HCT116 (cell line): Measurements from ENCODE around the gene WDR37. TPM values are rescaled to one million over a fixed set of nuclear protein-coding genes. Genes with fewer than 3 reads are reported as not detected.

ENCODE experiments used
- ATAC-seq: fragments of 200-7000 bp; cut with Tn5 transposase; 2 replicates; pipeline ENCODE4 v1.9.1; 2020; ENCODE audit warnings: mild to moderate bottlenecking, moderate library complexity
- BruUV-seq: library from RNA; stranded (reverse); fragments of 400-500 nt; replicated peaks from 2 replicates; lab custom pipeline; 2021; lab: Mats Ljungman, UMichigan
- CTCF ChIA-PET: fragments of 300-600 bp; sonication (Branson Sonifier 250); formaldehyde crosslinking; loops from one replicate; lab custom pipeline; 2021; ENCODE audit warnings: antibody characterized with exemption; lab: Charles Lee
- POLR2A ChIA-PET: fragments of 300-600, 350-600 bp; sonication (Branson Sonifier 250); formaldehyde crosslinking; loops from one replicate; lab custom pipeline; 2021; ENCODE audit warnings: antibody characterized with exemption; lab: Charles Lee
- RAD21 ChIA-PET, 2 experiments: fragments of 300-600 bp; sonication (Branson Sonifier 250); formaldehyde crosslinking; loops; one replicate each; lab custom pipeline; 2023; ENCODE audit warnings: low total read pairs in 2 of 2; ENCODE audit not compliant: uncharacterized antibody in 2 of 2, unreplicated experiment in 2 of 2, low non-redundant PET in 1 of 2; lab: Charles Lee
- DNase-seq: peaks from one replicate; pipeline ENCODE4 v3.0.0-alpha.2; 2010; ENCODE audit warnings: low read depth, low spot score
- H2AFZ ChIP-seq: fragments of 200-600 bp; shearing (Covaris generic), sonication (generic); 2 replicates; pipeline ENCODE4 v1.6.1; 2017; ENCODE audit warnings: low read depth, mixed run types, mixed read lengths, antibody characterized with exemption, low read length; ENCODE audit not compliant: poor library complexity, severe bottlenecking
- H3K27ac ChIP-seq: 2 replicates; pipeline ENCODE4 v1.5.1; 2012; ENCODE audit warnings: low read depth, low read length
- H3K27me3 ChIP-seq: fragments of 200-600 bp; sonication (generic); 2 replicates; pipeline ENCODE4 v1.6.1; 2016; ENCODE audit warnings: mixed run types, low read length, mixed read lengths; ENCODE audit not compliant: insufficient read depth
- H3K36me3 ChIP-seq, 2 experiments: fragments of 200-500 bp in 1 of 2; fragments of 200-600 bp in 1 of 2; sonication (Bioruptor generic) in 1 of 2; sonication (generic) in 1 of 2; 2 replicates each; pipeline versions ENCODE4 v1.5.1 to v1.6.1; 2014 to 2016; ENCODE audit warnings: low read length in 2 of 2, inconsistent platforms in 1 of 2, mixed read lengths in 1 of 2, mixed run types in 1 of 2; ENCODE audit not compliant: insufficient read depth in 2 of 2, control insufficient read depth in 1 of 2
- H3K4me1 ChIP-seq, 2 experiments: fragments of 200-600 bp in 1 of 2; sonication (generic) in 1 of 2; 2 replicates each; pipeline versions ENCODE4 v1.5.1 to v1.6.1; 2012 to 2017; ENCODE audit warnings: low read length in 2 of 2, inconsistent platforms in 1 of 2, mild to moderate bottlenecking in 1 of 2, mixed read lengths in 1 of 2, mixed run types in 1 of 2, moderate library complexity in 1 of 2; ENCODE audit not compliant: insufficient read depth in 2 of 2, control insufficient read depth in 1 of 2
- H3K4me2 ChIP-seq: fragments of 200-600 bp; sonication (generic); 2 replicates; pipeline ENCODE4 v1.6.1; 2017; ENCODE audit warnings: mixed run types, low read length, mixed read lengths
- H3K4me3 ChIP-seq, 2 experiments: fragments of 200-600 bp in 1 of 2; sonication (generic) in 1 of 2; replicated peaks in 1 of 2; 2 replicates each; pipeline ENCODE4 v1.5.1; 2011 to 2016; ENCODE audit warnings: low read length in 2 of 2, control low read depth in 1 of 2, low read depth in 1 of 2, mild to moderate bottlenecking in 1 of 2, mixed read lengths in 1 of 2, mixed run types in 1 of 2
- H3K79me2 ChIP-seq: fragments of 200-600 bp; sonication (generic); 2 replicates; pipeline ENCODE4 v1.6.1; 2017; ENCODE audit warnings: mild to moderate bottlenecking, mixed run types, low read length, moderate library complexity, mixed read lengths; ENCODE audit not compliant: insufficient read depth
- H3K9ac ChIP-seq: fragments of 200-600 bp; sonication (generic); 2 replicates; pipeline ENCODE4 v1.6.1; 2016; ENCODE audit warnings: low read length, mixed read lengths
- H3K9me2 ChIP-seq: fragments of 200-600 bp; sonication (generic), shearing (Covaris generic); 2 replicates; pipeline ENCODE4 v1.6.1; 2017; ENCODE audit warnings: mixed run types, mild to moderate bottlenecking, moderate library complexity; ENCODE audit not compliant: insufficient read depth
- H3K9me3 ChIP-seq, 2 experiments: fragments of 200-500 bp in 1 of 2; fragments of 200-600 bp in 1 of 2; sonication (Bioruptor generic) in 1 of 2; sonication (generic) in 1 of 2; 2 replicates each; pipeline ENCODE4 v1.6.1; 2014 to 2017; ENCODE audit warnings: low read length in 2 of 2, mixed read lengths in 2 of 2, inconsistent platforms in 1 of 2, low read depth in 1 of 2, mild to moderate bottlenecking in 1 of 2, mixed run types in 1 of 2, moderate library complexity in 1 of 2; ENCODE audit not compliant: control insufficient read depth in 1 of 2, insufficient read depth in 1 of 2
- H4K20me1 ChIP-seq: fragments of 200-600 bp; sonication (generic), shearing (Covaris generic); 2 replicates; pipeline ENCODE4 v1.6.1; 2017; ENCODE audit warnings: mixed run types, mild to moderate bottlenecking, moderate library complexity; ENCODE audit not compliant: insufficient read depth
- CTCF ChIP-seq, 3 experiments: fragments of 200-600 bp in 1 of 3; sonication (generic) in 1 of 3; IDR thresholded peaks in 2 of 3; conservative IDR thresholded peaks in 1 of 3; 2 replicates each; pipeline ENCODE4 v1.5.1; 2012 to 2017; ENCODE audit warnings: low read depth in 2 of 3, low read length in 2 of 3, antibody characterized with exemption in 1 of 3, borderline replicate concordance in 1 of 3, control low read depth in 1 of 3, mild to moderate bottlenecking in 1 of 3, mixed read lengths in 1 of 3, mixed run types in 1 of 3, moderate library complexity in 1 of 3; ENCODE audit not compliant: insufficient read depth in 1 of 3
- EGR1 ChIP-seq: IDR thresholded peaks from 2 replicates; pipeline ENCODE4 v1.6.1; 2012; ENCODE audit warnings: low read depth
- ELF1 ChIP-seq: IDR thresholded peaks from 2 replicates; pipeline ENCODE4 v1.6.1; 2012; ENCODE audit warnings: low read depth, borderline replicate concordance
- EZH2 ChIP-seq: fragments of 200-600 bp; sonication (generic); IDR thresholded peaks from 2 replicates; pipeline ENCODE4 v1.6.1; 2017; ENCODE audit warnings: antibody characterized with exemption, mixed run types
- JUND ChIP-seq: IDR thresholded peaks from 2 replicates; pipeline ENCODE4 v1.6.1; 2012
- MAX ChIP-seq: IDR thresholded peaks from 2 replicates; pipeline ENCODE4 v1.6.1; 2012
- POLR2AphosphoS5 ChIP-seq: IDR thresholded peaks from 2 replicates; pipeline ENCODE4 v1.6.1; 2011; ENCODE audit warnings: mild to moderate bottlenecking, low read depth, low read length, moderate library complexity
- RAD21 ChIP-seq: IDR thresholded peaks from 2 replicates; pipeline ENCODE4 v1.6.1; 2012; ENCODE audit warnings: low read depth, mild to moderate bottlenecking
- REST ChIP-seq: IDR thresholded peaks from 2 replicates; pipeline ENCODE4 v1.6.1; 2012; ENCODE audit warnings: low read depth
- SIN3A ChIP-seq: IDR thresholded peaks from 2 replicates; pipeline ENCODE4 v1.6.1; 2012; ENCODE audit warnings: low read depth
- SP1 ChIP-seq: IDR thresholded peaks from 2 replicates; pipeline ENCODE4 v1.6.1; 2012; ENCODE audit warnings: low read depth
- SRF ChIP-seq: IDR thresholded peaks from 2 replicates; pipeline ENCODE4 v1.6.1; 2012; ENCODE audit warnings: low read depth
- YY1 ChIP-seq: IDR thresholded peaks from 2 replicates; pipeline ENCODE4 v1.6.1; 2011; ENCODE audit warnings: low read length, low read depth, moderate library complexity, mild to moderate bottlenecking; ENCODE audit not compliant: insufficient replicate concordance; ENCODE audit errors: extremely low read depth
- ZNF274 ChIP-seq: fragments of 200-500 bp; sonication (Bioruptor generic); IDR thresholded peaks from 2 replicates; pipeline ENCODE4 v1.6.1; 2014; ENCODE audit warnings: mild to moderate bottlenecking, low read depth, low read length, inconsistent platforms
- intact Hi-C: fragments of 100-400 bp; cut with micrococcal nuclease; formaldehyde crosslinking; loops from 2 replicates; pipeline ENCODE4 v1.10.0; 2022
- total RNA-seq: library from RNA; stranded (reverse); gene quantifications from one replicate; pipeline ENCODE4 v1.2.1, GENCODE V29; 2021; ENCODE audit not compliant: unreplicated experiment

WDR37 gene
- total RNA-seq, 1 experiment from 2014 or later = 9.1 TPM

GRCh38 chr10:1120801-1121211 lies 64.6 kb downstream of the WDR37 start:
- TF ChIP-seq RAD21 (no peak), REST (no peak), POLR2AphosphoS5 (no peak), ELF1 (no peak), CTCF (IDR thresholded peaks at IDR 0.05 in 2 of 3, conservative IDR thresholded peaks at IDR 0.05 in 1 of 3; ENCODE audit: borderline replicate concordance in 1 of 3, insufficient read depth in 1 of 3, low read depth in 2 of 3, low read length in 2 of 3) (no peak), ZNF274 (no peak), JUND (no peak), EZH2 (no peak), SP1 (no peak), EGR1 (no peak), SRF (no peak), MAX (no peak), SIN3A (no peak), YY1 (no peak)
- Histone ChIP-seq H4K20me1 (no peaks in the 10 kb centered on the region), H3K4me2 (no peak overlapping the region), H3K4me1 (no peaks in the 10 kb centered on the region), H3K36me3 (peaks cover 2 to 8% of the 10 kb centered on the region in 2 experiments; a peak in 2 of 4 replicates), H3K27me3 (no peaks in the 10 kb centered on the region), H2AFZ (no peak overlapping the region), H3K9me2 (no peaks in the 10 kb centered on the region), H3K79me2 (no peaks in the 10 kb centered on the region), H3K9ac (no peak overlapping the region), H3K27ac (no peak overlapping the region), H3K4me3 (no peak overlapping the region), H3K9me3 (no peaks in the 10 kb centered on the region)
- BruUV-seq = no TSS peak
- ChIA-PET RAD21 (no interaction called here), CTCF (no interaction called here), POLR2A (no interaction called here)
- ATAC-seq = no peak
- no peak for DNase-seq
- intact Hi-C loops = no loop called here
